HCT116 (cell line): Measurements from ENCODE around the gene RIT1. TPM values are rescaled to one million over a fixed set of nuclear protein-coding genes. Genes with fewer than 3 reads are reported as not detected.

Experiments
- ATAC-seq: fragments of 200-7000 bp; cut with Tn5 transposase; 2 replicates; pipeline ENCODE4 v1.9.1; 2020; ENCODE audit warnings: mild to moderate bottlenecking, moderate library complexity
- BruUV-seq: library from RNA; stranded (reverse); fragments of 400-500 nt; replicated peaks from 2 replicates; lab custom pipeline; 2021; lab: Mats Ljungman, UMichigan
- CTCF ChIA-PET: fragments of 300-600 bp; sonication (Branson Sonifier 250); formaldehyde crosslinking; loops from one replicate; lab custom pipeline; 2021; ENCODE audit warnings: antibody characterized with exemption; lab: Charles Lee
- POLR2A ChIA-PET: fragments of 300-600, 350-600 bp; sonication (Branson Sonifier 250); formaldehyde crosslinking; loops from one replicate; lab custom pipeline; 2021; ENCODE audit warnings: antibody characterized with exemption; lab: Charles Lee
- RAD21 ChIA-PET, 2 experiments: fragments of 300-600 bp; sonication (Branson Sonifier 250); formaldehyde crosslinking; loops; one replicate each; lab custom pipeline; 2023; ENCODE audit warnings: low total read pairs in 2 of 2; ENCODE audit not compliant: uncharacterized antibody in 2 of 2, unreplicated experiment in 2 of 2, low non-redundant PET in 1 of 2; lab: Charles Lee
- DNase-seq: peaks from one replicate; pipeline ENCODE4 v3.0.0-alpha.2; 2010; ENCODE audit warnings: low read depth, low spot score
- H2AFZ ChIP-seq: fragments of 200-600 bp; shearing (Covaris generic), sonication (generic); 2 replicates; pipeline ENCODE4 v1.6.1; 2017; ENCODE audit warnings: low read depth, mixed run types, mixed read lengths, antibody characterized with exemption, low read length; ENCODE audit not compliant: poor library complexity, severe bottlenecking
- H3K27ac ChIP-seq: 2 replicates; pipeline ENCODE4 v1.5.1; 2012; ENCODE audit warnings: low read depth, low read length
- H3K27me3 ChIP-seq: fragments of 200-600 bp; sonication (generic); 2 replicates; pipeline ENCODE4 v1.6.1; 2016; ENCODE audit warnings: mixed run types, low read length, mixed read lengths; ENCODE audit not compliant: insufficient read depth
- H3K36me3 ChIP-seq, 2 experiments: fragments of 200-500 bp in 1 of 2; fragments of 200-600 bp in 1 of 2; sonication (Bioruptor generic) in 1 of 2; sonication (generic) in 1 of 2; 2 replicates each; pipeline versions ENCODE4 v1.5.1 to v1.6.1; 2014 to 2016; ENCODE audit warnings: low read length in 2 of 2, inconsistent platforms in 1 of 2, mixed read lengths in 1 of 2, mixed run types in 1 of 2; ENCODE audit not compliant: insufficient read depth in 2 of 2, control insufficient read depth in 1 of 2
- H3K4me1 ChIP-seq, 2 experiments: fragments of 200-600 bp in 1 of 2; sonication (generic) in 1 of 2; 2 replicates each; pipeline versions ENCODE4 v1.5.1 to v1.6.1; 2012 to 2017; ENCODE audit warnings: low read length in 2 of 2, inconsistent platforms in 1 of 2, mild to moderate bottlenecking in 1 of 2, mixed read lengths in 1 of 2, mixed run types in 1 of 2, moderate library complexity in 1 of 2; ENCODE audit not compliant: insufficient read depth in 2 of 2, control insufficient read depth in 1 of 2
- H3K4me2 ChIP-seq: fragments of 200-600 bp; sonication (generic); 2 replicates; pipeline ENCODE4 v1.6.1; 2017; ENCODE audit warnings: mixed run types, low read length, mixed read lengths
- H3K4me3 ChIP-seq, 2 experiments: fragments of 200-600 bp in 1 of 2; sonication (generic) in 1 of 2; replicated peaks in 1 of 2; 2 replicates each; pipeline ENCODE4 v1.5.1; 2011 to 2016; ENCODE audit warnings: low read length in 2 of 2, control low read depth in 1 of 2, low read depth in 1 of 2, mild to moderate bottlenecking in 1 of 2, mixed read lengths in 1 of 2, mixed run types in 1 of 2
- H3K79me2 ChIP-seq: fragments of 200-600 bp; sonication (generic); 2 replicates; pipeline ENCODE4 v1.6.1; 2017; ENCODE audit warnings: mild to moderate bottlenecking, mixed run types, low read length, moderate library complexity, mixed read lengths; ENCODE audit not compliant: insufficient read depth
- H3K9ac ChIP-seq: fragments of 200-600 bp; sonication (generic); 2 replicates; pipeline ENCODE4 v1.6.1; 2016; ENCODE audit warnings: low read length, mixed read lengths
- H3K9me2 ChIP-seq: fragments of 200-600 bp; sonication (generic), shearing (Covaris generic); 2 replicates; pipeline ENCODE4 v1.6.1; 2017; ENCODE audit warnings: mixed run types, mild to moderate bottlenecking, moderate library complexity; ENCODE audit not compliant: insufficient read depth
- H3K9me3 ChIP-seq, 2 experiments: fragments of 200-500 bp in 1 of 2; fragments of 200-600 bp in 1 of 2; sonication (Bioruptor generic) in 1 of 2; sonication (generic) in 1 of 2; 2 replicates each; pipeline ENCODE4 v1.6.1; 2014 to 2017; ENCODE audit warnings: low read length in 2 of 2, mixed read lengths in 2 of 2, inconsistent platforms in 1 of 2, low read depth in 1 of 2, mild to moderate bottlenecking in 1 of 2, mixed run types in 1 of 2, moderate library complexity in 1 of 2; ENCODE audit not compliant: control insufficient read depth in 1 of 2, insufficient read depth in 1 of 2
- H4K20me1 ChIP-seq: fragments of 200-600 bp; sonication (generic), shearing (Covaris generic); 2 replicates; pipeline ENCODE4 v1.6.1; 2017; ENCODE audit warnings: mixed run types, mild to moderate bottlenecking, moderate library complexity; ENCODE audit not compliant: insufficient read depth
- CBX3 ChIP-seq: IDR thresholded peaks from 2 replicates; pipeline ENCODE4 v1.6.1; 2012; ENCODE audit warnings: low read depth
- CEBPB ChIP-seq: IDR thresholded peaks from 2 replicates; pipeline ENCODE4 v1.6.1; 2012; ENCODE audit warnings: low read depth
- EGR1 ChIP-seq: IDR thresholded peaks from 2 replicates; pipeline ENCODE4 v1.6.1; 2012; ENCODE audit warnings: low read depth
- ELF1 ChIP-seq: IDR thresholded peaks from 2 replicates; pipeline ENCODE4 v1.6.1; 2012; ENCODE audit warnings: low read depth, borderline replicate concordance
- EZH2 ChIP-seq: fragments of 200-600 bp; sonication (generic); IDR thresholded peaks from 2 replicates; pipeline ENCODE4 v1.6.1; 2017; ENCODE audit warnings: antibody characterized with exemption, mixed run types
- JUND ChIP-seq: IDR thresholded peaks from 2 replicates; pipeline ENCODE4 v1.6.1; 2012
- POLR2A ChIP-seq: IDR thresholded peaks from 2 replicates; pipeline ENCODE4 v1.7.0; 2011; ENCODE audit warnings: borderline replicate concordance; ENCODE audit not compliant: insufficient read depth, insufficient read length; ENCODE audit errors: extremely low read depth
- POLR2AphosphoS5 ChIP-seq: IDR thresholded peaks from 2 replicates; pipeline ENCODE4 v1.6.1; 2011; ENCODE audit warnings: mild to moderate bottlenecking, low read depth, low read length, moderate library complexity
- RAD21 ChIP-seq: IDR thresholded peaks from 2 replicates; pipeline ENCODE4 v1.6.1; 2012; ENCODE audit warnings: low read depth, mild to moderate bottlenecking
- SRF ChIP-seq: IDR thresholded peaks from 2 replicates; pipeline ENCODE4 v1.6.1; 2012; ENCODE audit warnings: low read depth
- TCF7L2 ChIP-seq: IDR thresholded peaks from 2 replicates; pipeline ENCODE4 v1.7.0; 2011; ENCODE audit warnings: borderline replicate concordance, inconsistent platforms; ENCODE audit not compliant: insufficient read depth, insufficient read length; ENCODE audit errors: extremely low read depth
- YY1 ChIP-seq: IDR thresholded peaks from 2 replicates; pipeline ENCODE4 v1.6.1; 2011; ENCODE audit warnings: low read length, low read depth, moderate library complexity, mild to moderate bottlenecking; ENCODE audit not compliant: insufficient replicate concordance; ENCODE audit errors: extremely low read depth
- ZNF274 ChIP-seq: fragments of 200-500 bp; sonication (Bioruptor generic); IDR thresholded peaks from 2 replicates; pipeline ENCODE4 v1.6.1; 2014; ENCODE audit warnings: mild to moderate bottlenecking, low read depth, low read length, inconsistent platforms
- intact Hi-C: fragments of 100-400 bp; cut with micrococcal nuclease; formaldehyde crosslinking; loops from 2 replicates; pipeline ENCODE4 v1.10.0; 2022
- total RNA-seq: library from RNA; stranded (reverse); gene quantifications from one replicate; pipeline ENCODE4 v1.2.1, GENCODE V29; 2021; ENCODE audit not compliant: unreplicated experiment
- TF ChIP-seq, protein P1 (sequence below): IDR thresholded peaks from 2 replicates; pipeline ENCODE4 v1.6.1; 2012; ENCODE audit warnings: low read depth
- TF ChIP-seq, protein P2 (sequence below): IDR thresholded peaks from 2 replicates; pipeline ENCODE4 v1.6.1; 2011; ENCODE audit warnings: mild to moderate bottlenecking, low read length, moderate library complexity; ENCODE audit not compliant: insufficient replicate concordance; ENCODE audit errors: extremely low read depth
- TF ChIP-seq, protein P3 (sequence below), 3 experiments: fragments of 200-600 bp in 1 of 3; sonication (generic) in 1 of 3; IDR thresholded peaks in 2 of 3; conservative IDR thresholded peaks in 1 of 3; 2 replicates each; pipeline ENCODE4 v1.5.1; 2012 to 2017; ENCODE audit warnings: low read depth in 2 of 3, low read length in 2 of 3, antibody characterized with exemption in 1 of 3, borderline replicate concordance in 1 of 3, control low read depth in 1 of 3, mild to moderate bottlenecking in 1 of 3, mixed read lengths in 1 of 3, mixed run types in 1 of 3, moderate library complexity in 1 of 3; ENCODE audit not compliant: insufficient read depth in 1 of 3
- TF ChIP-seq, protein P4 (sequence below): IDR thresholded peaks from 2 replicates; pipeline ENCODE4 v1.6.1; 2012
- TF ChIP-seq, protein P5 (sequence below): IDR thresholded peaks from 2 replicates; pipeline ENCODE4 v1.6.1; 2012

Gene RIT1
- total RNA-seq, 1 experiment from 2014 or later: 10.2 TPM

DNA sequence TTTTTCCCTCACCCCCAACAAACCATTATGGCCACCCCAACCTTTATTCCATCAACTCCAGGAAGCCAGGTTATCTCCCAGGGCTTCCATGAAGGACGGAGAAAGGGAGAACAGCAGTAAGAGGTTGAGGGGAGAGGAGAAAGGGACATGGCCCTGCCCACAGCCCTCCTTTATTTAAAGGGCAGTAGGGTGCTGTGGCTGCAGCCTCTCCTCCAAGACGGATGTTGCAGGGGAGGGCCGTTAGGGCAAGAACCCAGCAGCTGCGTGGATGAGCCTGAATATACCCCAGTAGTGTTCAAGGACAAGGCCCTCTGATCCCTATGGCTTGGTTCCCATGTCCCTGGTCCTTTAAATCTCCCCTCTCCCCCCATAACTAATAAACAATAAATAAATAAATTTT lies 36.1 kb upstream of the RIT1 start:
- ChIA-PET CTCF (no interaction called here), POLR2A (interaction anchor here (2.2 kb wide), 1 partner anchor 31 kb away, joined by 7 read pairs; the partner anchor contains the start of gene ARHGEF2), RAD21 (no interaction called here)
- Histone ChIP-seq H3K9ac (no peak overlapping the region), H3K9me2 (no peaks in the 10 kb centered on the region), H4K20me1 (no peaks in the 10 kb centered on the region), H3K27me3 (no peaks in the 10 kb centered on the region), H3K4me2 (no peak overlapping the region), H3K36me3 (peaks cover 29 to 46% of the 10 kb centered on the region in 2 experiments; a peak in 3 of 4 replicates), H3K79me2 (no peaks in the 10 kb centered on the region), H2AFZ (no peak overlapping the region), H3K4me1 (peaks cover 16 to 35% of the 10 kb centered on the region in 2 experiments; a peak in 3 of 4 replicates), H3K27ac (no peak overlapping the region), H3K4me3 (no peak overlapping the region), H3K9me3 (no peaks in the 10 kb centered on the region)
- no peak for DNase-seq
- no peak for ATAC-seq
- intact Hi-C loops: no loop called here
- BruUV-seq: no TSS peak
- TF ChIP-seq, protein P1, sequence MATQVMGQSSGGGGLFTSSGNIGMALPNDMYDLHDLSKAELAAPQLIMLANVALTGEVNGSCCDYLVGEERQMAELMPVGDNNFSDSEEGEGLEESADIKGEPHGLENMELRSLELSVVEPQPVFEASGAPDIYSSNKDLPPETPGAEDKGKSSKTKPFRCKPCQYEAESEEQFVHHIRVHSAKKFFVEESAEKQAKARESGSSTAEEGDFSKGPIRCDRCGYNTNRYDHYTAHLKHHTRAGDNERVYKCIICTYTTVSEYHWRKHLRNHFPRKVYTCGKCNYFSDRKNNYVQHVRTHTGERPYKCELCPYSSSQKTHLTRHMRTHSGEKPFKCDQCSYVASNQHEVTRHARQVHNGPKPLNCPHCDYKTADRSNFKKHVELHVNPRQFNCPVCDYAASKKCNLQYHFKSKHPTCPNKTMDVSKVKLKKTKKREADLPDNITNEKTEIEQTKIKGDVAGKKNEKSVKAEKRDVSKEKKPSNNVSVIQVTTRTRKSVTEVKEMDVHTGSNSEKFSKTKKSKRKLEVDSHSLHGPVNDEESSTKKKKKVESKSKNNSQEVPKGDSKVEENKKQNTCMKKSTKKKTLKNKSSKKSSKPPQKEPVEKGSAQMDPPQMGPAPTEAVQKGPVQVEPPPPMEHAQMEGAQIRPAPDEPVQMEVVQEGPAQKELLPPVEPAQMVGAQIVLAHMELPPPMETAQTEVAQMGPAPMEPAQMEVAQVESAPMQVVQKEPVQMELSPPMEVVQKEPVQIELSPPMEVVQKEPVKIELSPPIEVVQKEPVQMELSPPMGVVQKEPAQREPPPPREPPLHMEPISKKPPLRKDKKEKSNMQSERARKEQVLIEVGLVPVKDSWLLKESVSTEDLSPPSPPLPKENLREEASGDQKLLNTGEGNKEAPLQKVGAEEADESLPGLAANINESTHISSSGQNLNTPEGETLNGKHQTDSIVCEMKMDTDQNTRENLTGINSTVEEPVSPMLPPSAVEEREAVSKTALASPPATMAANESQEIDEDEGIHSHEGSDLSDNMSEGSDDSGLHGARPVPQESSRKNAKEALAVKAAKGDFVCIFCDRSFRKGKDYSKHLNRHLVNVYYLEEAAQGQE: no peak
- TF ChIP-seq EZH2: no peak
- TF ChIP-seq TCF7L2: no peak
- TF ChIP-seq ELF1: no peak
- TF ChIP-seq, protein P2, sequence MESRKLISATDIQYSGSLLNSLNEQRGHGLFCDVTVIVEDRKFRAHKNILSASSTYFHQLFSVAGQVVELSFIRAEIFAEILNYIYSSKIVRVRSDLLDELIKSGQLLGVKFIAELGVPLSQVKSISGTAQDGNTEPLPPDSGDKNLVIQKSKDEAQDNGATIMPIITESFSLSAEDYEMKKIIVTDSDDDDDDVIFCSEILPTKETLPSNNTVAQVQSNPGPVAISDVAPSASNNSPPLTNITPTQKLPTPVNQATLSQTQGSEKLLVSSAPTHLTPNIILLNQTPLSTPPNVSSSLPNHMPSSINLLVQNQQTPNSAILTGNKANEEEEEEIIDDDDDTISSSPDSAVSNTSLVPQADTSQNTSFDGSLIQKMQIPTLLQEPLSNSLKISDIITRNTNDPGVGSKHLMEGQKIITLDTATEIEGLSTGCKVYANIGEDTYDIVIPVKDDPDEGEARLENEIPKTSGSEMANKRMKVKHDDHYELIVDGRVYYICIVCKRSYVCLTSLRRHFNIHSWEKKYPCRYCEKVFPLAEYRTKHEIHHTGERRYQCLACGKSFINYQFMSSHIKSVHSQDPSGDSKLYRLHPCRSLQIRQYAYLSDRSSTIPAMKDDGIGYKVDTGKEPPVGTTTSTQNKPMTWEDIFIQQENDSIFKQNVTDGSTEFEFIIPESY: no peak
- no peak for TF ChIP-seq CEBPB
- TF ChIP-seq, protein P3, sequence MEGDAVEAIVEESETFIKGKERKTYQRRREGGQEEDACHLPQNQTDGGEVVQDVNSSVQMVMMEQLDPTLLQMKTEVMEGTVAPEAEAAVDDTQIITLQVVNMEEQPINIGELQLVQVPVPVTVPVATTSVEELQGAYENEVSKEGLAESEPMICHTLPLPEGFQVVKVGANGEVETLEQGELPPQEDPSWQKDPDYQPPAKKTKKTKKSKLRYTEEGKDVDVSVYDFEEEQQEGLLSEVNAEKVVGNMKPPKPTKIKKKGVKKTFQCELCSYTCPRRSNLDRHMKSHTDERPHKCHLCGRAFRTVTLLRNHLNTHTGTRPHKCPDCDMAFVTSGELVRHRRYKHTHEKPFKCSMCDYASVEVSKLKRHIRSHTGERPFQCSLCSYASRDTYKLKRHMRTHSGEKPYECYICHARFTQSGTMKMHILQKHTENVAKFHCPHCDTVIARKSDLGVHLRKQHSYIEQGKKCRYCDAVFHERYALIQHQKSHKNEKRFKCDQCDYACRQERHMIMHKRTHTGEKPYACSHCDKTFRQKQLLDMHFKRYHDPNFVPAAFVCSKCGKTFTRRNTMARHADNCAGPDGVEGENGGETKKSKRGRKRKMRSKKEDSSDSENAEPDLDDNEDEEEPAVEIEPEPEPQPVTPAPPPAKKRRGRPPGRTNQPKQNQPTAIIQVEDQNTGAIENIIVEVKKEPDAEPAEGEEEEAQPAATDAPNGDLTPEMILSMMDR (IDR thresholded peaks at IDR 0.05 in 2 of 3, conservative IDR thresholded peaks at IDR 0.05 in 1 of 3; ENCODE audit: borderline replicate concordance in 1 of 3, insufficient read depth in 1 of 3, low read depth in 2 of 3, low read length in 2 of 3): no peak
- no peak for TF ChIP-seq POLR2A
- TF ChIP-seq, protein P4, sequence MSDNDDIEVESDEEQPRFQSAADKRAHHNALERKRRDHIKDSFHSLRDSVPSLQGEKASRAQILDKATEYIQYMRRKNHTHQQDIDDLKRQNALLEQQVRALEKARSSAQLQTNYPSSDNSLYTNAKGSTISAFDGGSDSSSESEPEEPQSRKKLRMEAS: no peak
- TF ChIP-seq JUND: no peak
- TF ChIP-seq, protein P5, sequence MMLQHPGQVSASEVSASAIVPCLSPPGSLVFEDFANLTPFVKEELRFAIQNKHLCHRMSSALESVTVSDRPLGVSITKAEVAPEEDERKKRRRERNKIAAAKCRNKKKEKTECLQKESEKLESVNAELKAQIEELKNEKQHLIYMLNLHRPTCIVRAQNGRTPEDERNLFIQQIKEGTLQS: no peak
- TF ChIP-seq YY1: no peak
- TF ChIP-seq CBX3: no peak
- no peak for TF ChIP-seq ZNF274
- no peak for TF ChIP-seq POLR2AphosphoS5
- no peak for TF ChIP-seq EGR1
- no peak for TF ChIP-seq SRF
- TF ChIP-seq RAD21: no peak
